ENCODE results near the gene KLHL1.

GRCh38 chr13:70087247-70087646, 21.0 kb downstream of the KLHL1 start:
- TF ChIP-seq CTCF (IDR thresholded peaks at IDR 0.05) = no peak
- no peak for TF ChIP-seq EP300 (IDR thresholded peaks at IDR 0.05)
- no peak for TF ChIP-seq POLR2A (IDR thresholded peaks at IDR 0.05)
